ENCODE data around the gene CORO1A. TPM values are rescaled to one million over a fixed set of nuclear protein-coding genes. Genes with fewer than 3 reads are reported as not detected.

The CORO1A gene
- total RNA-seq, 1 experiment from 2014 or later: 7.0 TPM

GRCh38 chr16:30186444-30186781, 3.0 kb downstream of the CORO1A start:
- Histone ChIP-seq H2AFZ (ENCODE audit: low read depth, low read length, poor library complexity, severe bottlenecking) (no peak overlapping the region), H4K20me1 (ENCODE audit: insufficient read depth) (no peaks in the 10 kb centered on the region), H3K9ac (ENCODE audit: low read length) (no peak overlapping the region), H3K27ac (ENCODE audit: low read depth, low read length) (no peak overlapping the region), H3K9me2 (ENCODE audit: insufficient read depth) (no peaks in the 10 kb centered on the region), H3K9me3 (ENCODE audit: control insufficient read depth in 1 of 2, insufficient read depth in 1 of 2, low read depth in 1 of 2, low read length in 2 of 2) (no peaks in the 10 kb centered on the region), H3K4me1 (ENCODE audit: control insufficient read depth in 1 of 2, insufficient read depth in 2 of 2, low read length in 2 of 2) (peaks cover 5 to 19% of the 10 kb centered on the region in 2 experiments; a peak in 3 of 4 replicates), H3K4me2 (ENCODE audit: low read length) (no peak overlapping the region), H3K79me2 (ENCODE audit: insufficient read depth, low read length) (no peaks in the 10 kb centered on the region), H3K36me3 (ENCODE audit: control insufficient read depth in 1 of 2, insufficient read depth in 2 of 2, low read length in 2 of 2) (no peaks in the 10 kb centered on the region), H3K27me3 (ENCODE audit: insufficient read depth, low read length) (no peaks in the 10 kb centered on the region), H3K4me3 (replicated peaks in 1 of 2; ENCODE audit: low read depth in 1 of 2, low read length in 2 of 2) (no peak overlapping the region)
- intact Hi-C loops (cut with micrococcal nuclease): no loop called here
- TF ChIP-seq TCF7L2 (IDR thresholded peaks at IDR 0.05; ENCODE audit: borderline replicate concordance, extremely low read depth, insufficient read depth, insufficient read length) (no peak), RAD21 (IDR thresholded peaks at IDR 0.05; ENCODE audit: low read depth) (no peak), MAX (IDR thresholded peaks at IDR 0.05) (no peak), ZNF274 (IDR thresholded peaks at IDR 0.05; ENCODE audit: low read depth, low read length) (no peak), EGR1 (IDR thresholded peaks at IDR 0.05; ENCODE audit: low read depth) (no peak), POLR2AphosphoS5 (IDR thresholded peaks at IDR 0.05; ENCODE audit: low read depth, low read length) (no peak), CBX3 (IDR thresholded peaks at IDR 0.05; ENCODE audit: low read depth) (no peak)
- DNase-seq (ENCODE audit: low read depth, low spot score): no peak
- ATAC-seq: no peak
- ChIA-PET RAD21 (ENCODE audit: low non-redundant PET in 1 of 2, low total read pairs in 2 of 2, uncharacterized antibody in 2 of 2, unreplicated experiment in 2 of 2) (no interaction called here), POLR2A (no interaction called here), CTCF (interaction anchor here (1.3 kb wide), 1 partner anchor 43 kb away, joined by 3 read pairs; no protein-coding TSS in a partner anchor)
- no TSS peak for BruUV-seq (replicated peaks)

- ATAC-seq (peak; percentile 62), DNase-seq (ENCODE audit: low read depth, low spot score) (no peak)
- peaks cover 5 to 19% of the 10 kb centered on the region in 2 experiments; a peak in 3 of 4 replicates for H3K4me1 ChIP-seq (ENCODE audit: control insufficient read depth in 1 of 2, insufficient read depth in 2 of 2, low read length in 2 of 2)
- no peaks in the 10 kb centered on the region for H3K36me3 ChIP-seq (ENCODE audit: control insufficient read depth in 1 of 2, insufficient read depth in 2 of 2, low read length in 2 of 2)
- no peak overlapping the region for H3K27ac ChIP-seq (ENCODE audit: low read depth, low read length)
- no peaks in the 10 kb centered on the region for H3K79me2 ChIP-seq (ENCODE audit: insufficient read depth, low read length)
- no peaks in the 10 kb centered on the region for H3K9me3 ChIP-seq (ENCODE audit: control insufficient read depth in 1 of 2, insufficient read depth in 1 of 2, low read depth in 1 of 2, low read length in 2 of 2)
- ChIA-PET CTCF (interaction anchor here (1.3 to 1.8 kb wide), 2 partner anchors 44 to 223 kb away, joined by 3 to 6 read pairs; no protein-coding TSS in a partner anchor), RAD21 (ENCODE audit: low non-redundant PET in 1 of 2, low total read pairs in 2 of 2, uncharacterized antibody in 2 of 2, unreplicated experiment in 2 of 2) (no interaction called here), POLR2A (no interaction called here)
- H3K4me3 ChIP-seq (replicated peaks in 1 of 2; ENCODE audit: low read depth in 1 of 2, low read length in 2 of 2): no peak overlapping the region
- H3K27me3 ChIP-seq (ENCODE audit: insufficient read depth, low read length): no peaks in the 10 kb centered on the region
- no peak overlapping the region for H3K9ac ChIP-seq (ENCODE audit: low read length)
- no TSS peak for BruUV-seq (replicated peaks)
- intact Hi-C loops (cut with micrococcal nuclease): no loop called here
- H3K9me2 ChIP-seq (ENCODE audit: insufficient read depth): no peaks in the 10 kb centered on the region
- peak overlapping the region; percentile 49 for H3K4me2 ChIP-seq (ENCODE audit: low read length)
- no peak overlapping the region for H2AFZ ChIP-seq (ENCODE audit: low read depth, low read length, poor library complexity, severe bottlenecking)
- H4K20me1 ChIP-seq (ENCODE audit: insufficient read depth): no peaks in the 10 kb centered on the region
- TF ChIP-seq SIN3A (IDR thresholded peaks at IDR 0.05; ENCODE audit: low read depth) (no peak), POLR2AphosphoS5 (IDR thresholded peaks at IDR 0.05; ENCODE audit: low read depth, low read length) (no peak), CBX3 (IDR thresholded peaks at IDR 0.05; ENCODE audit: low read depth) (no peak), SRF (IDR thresholded peaks at IDR 0.05; ENCODE audit: low read depth) (no peak), YY1 (IDR thresholded peaks at IDR 0.05; ENCODE audit: extremely low read depth, insufficient replicate concordance, low read depth, low read length) (no peak), EZH2 (IDR thresholded peaks at IDR 0.05) (no peak), TCF7L2 (IDR thresholded peaks at IDR 0.05; ENCODE audit: borderline replicate concordance, extremely low read depth, insufficient read depth, insufficient read length) (no peak), ZBTB33 (IDR thresholded peaks at IDR 0.05; ENCODE audit: extremely low read depth, insufficient replicate concordance, low read length) (no peak), ATF3 (IDR thresholded peaks at IDR 0.05) (no peak), JUND (IDR thresholded peaks at IDR 0.05) (no peak), ZNF274 (IDR thresholded peaks at IDR 0.05; ENCODE audit: low read depth, low read length) (no peak), FOSL1 (IDR thresholded peaks at IDR 0.05; ENCODE audit: low read depth) (no peak), RAD21 (IDR thresholded peaks at IDR 0.05; ENCODE audit: low read depth) (peak; percentile 65)
Observed at GRCh38 chr16:30186782-30187555, 3.6 kb downstream of the CORO1A start.
